Progenitor cell of endocrine pancreas (in vitro differentiated cells): ENCODE measurements around the gene DNLZ. TPM values are rescaled to one million over a fixed set of nuclear protein-coding genes. Genes with fewer than 3 reads are reported as not detected.
"Not testable (repeated sequence)": the region's sequence is repeated elsewhere in the genome, so short reads cannot be mapped to it uniquely, and the experiment has no call there.

Experiments
- DNase-seq: peaks from one replicate; pipeline ENCODE4 v3.0.0; 2021; ENCODE audit warnings: low spot score; ENCODE audit not compliant: unreplicated experiment
- H3K27ac Mint-ChIP-seq: 2 replicates; pipeline ENCODE4 v1.8.0; 2021; ENCODE audit warnings: mild to moderate bottlenecking, moderate library complexity, mixed read lengths
- H3K27me3 Mint-ChIP-seq: 2 replicates; pipeline ENCODE4 v1.8.0; 2021; ENCODE audit warnings: mixed read lengths
- H3K36me3 Mint-ChIP-seq: 2 replicates; pipeline ENCODE4 v1.8.0; 2022; ENCODE audit warnings: mixed read lengths; ENCODE audit not compliant: insufficient read depth
- H3K4me1 Mint-ChIP-seq: 2 replicates; pipeline ENCODE4 v1.8.0; 2021; ENCODE audit warnings: low read depth, mixed read lengths
- H3K4me3 Mint-ChIP-seq: 2 replicates; pipeline ENCODE4 v1.8.0; 2021; ENCODE audit warnings: low read depth, mild to moderate bottlenecking, moderate library complexity, mixed read lengths
- H3K9me3 Mint-ChIP-seq: 2 replicates; pipeline ENCODE4 v1.8.0; 2021; ENCODE audit warnings: low read depth, mixed read lengths
- total RNA-seq: library from RNA; stranded (reverse); gene quantifications from 2 replicates; pipeline ENCODE4 v1.2.1, GENCODE V29; 2021
- TF ChIP-seq, protein P1 (sequence below): fragments of 200-600 bp; sonication (generic); IDR thresholded peaks from one replicate; pipeline ENCODE4 v1.5.0; 2021; ENCODE audit warnings: antibody characterized with exemption, mild to moderate bottlenecking; ENCODE audit not compliant: unreplicated experiment

The DNLZ gene
- total RNA-seq, 1 donor from 2014 or later, result 16.2 TPM

DNA sequence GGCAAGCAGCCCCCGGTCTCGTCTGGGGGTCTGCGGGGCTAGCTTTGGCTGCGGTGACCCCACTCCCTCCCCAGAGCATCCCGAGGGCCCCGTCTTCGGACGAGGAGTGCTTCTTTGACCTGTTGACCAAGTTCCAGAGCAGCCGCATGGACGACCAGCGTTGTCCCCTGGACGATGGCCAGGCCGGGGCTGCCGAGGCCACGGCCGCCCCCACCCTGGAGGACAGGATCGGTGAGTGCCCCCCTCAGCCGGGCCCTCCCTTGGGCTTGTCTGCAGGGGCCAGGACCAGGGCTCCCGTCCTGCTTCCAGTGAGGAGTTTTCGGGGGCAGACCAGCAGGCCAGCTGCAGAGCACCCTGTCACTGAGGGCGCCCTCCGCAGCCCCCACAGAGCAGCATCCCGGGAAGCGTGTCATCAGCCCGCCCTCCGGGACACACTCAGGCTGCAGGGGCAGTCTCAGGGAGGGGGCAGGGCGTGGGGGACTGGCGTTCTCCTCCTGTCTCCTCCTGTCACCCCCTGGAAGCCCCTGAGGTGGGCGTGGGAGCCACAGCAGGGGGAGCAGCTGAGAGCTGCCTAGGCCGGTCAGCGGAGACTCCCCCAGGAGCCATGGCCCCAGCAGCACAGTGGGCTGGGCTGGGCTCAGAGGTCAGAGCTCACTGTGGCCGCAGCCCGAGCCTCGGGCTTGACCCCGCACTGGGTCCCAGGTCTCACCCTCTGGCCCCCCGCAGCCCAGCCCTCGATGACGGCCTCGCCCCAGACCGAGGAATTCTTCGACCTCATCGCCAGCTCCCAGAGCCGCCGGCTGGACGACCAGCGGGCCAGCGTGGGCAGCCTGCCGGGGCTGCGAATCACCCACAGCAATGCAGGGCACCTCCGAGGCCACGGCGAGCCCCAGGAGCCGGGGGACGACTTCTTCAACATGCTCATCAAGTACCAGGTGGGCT, 7.7 kb downstream of the DNLZ start:
- Mint-ChIP-seq H3K4me3 (no peak overlapping the region), H3K27ac (no peak overlapping the region), H3K4me1 (no peaks in the 10 kb centered on the region), H3K27me3 (no peaks in the 10 kb centered on the region), H3K36me3 (no peaks in the 10 kb centered on the region), H3K9me3 (no peaks in the 10 kb centered on the region)
- TF ChIP-seq, protein P1, sequence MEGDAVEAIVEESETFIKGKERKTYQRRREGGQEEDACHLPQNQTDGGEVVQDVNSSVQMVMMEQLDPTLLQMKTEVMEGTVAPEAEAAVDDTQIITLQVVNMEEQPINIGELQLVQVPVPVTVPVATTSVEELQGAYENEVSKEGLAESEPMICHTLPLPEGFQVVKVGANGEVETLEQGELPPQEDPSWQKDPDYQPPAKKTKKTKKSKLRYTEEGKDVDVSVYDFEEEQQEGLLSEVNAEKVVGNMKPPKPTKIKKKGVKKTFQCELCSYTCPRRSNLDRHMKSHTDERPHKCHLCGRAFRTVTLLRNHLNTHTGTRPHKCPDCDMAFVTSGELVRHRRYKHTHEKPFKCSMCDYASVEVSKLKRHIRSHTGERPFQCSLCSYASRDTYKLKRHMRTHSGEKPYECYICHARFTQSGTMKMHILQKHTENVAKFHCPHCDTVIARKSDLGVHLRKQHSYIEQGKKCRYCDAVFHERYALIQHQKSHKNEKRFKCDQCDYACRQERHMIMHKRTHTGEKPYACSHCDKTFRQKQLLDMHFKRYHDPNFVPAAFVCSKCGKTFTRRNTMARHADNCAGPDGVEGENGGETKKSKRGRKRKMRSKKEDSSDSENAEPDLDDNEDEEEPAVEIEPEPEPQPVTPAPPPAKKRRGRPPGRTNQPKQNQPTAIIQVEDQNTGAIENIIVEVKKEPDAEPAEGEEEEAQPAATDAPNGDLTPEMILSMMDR, result no peak
- DNase-seq, result no peak

DNA sequence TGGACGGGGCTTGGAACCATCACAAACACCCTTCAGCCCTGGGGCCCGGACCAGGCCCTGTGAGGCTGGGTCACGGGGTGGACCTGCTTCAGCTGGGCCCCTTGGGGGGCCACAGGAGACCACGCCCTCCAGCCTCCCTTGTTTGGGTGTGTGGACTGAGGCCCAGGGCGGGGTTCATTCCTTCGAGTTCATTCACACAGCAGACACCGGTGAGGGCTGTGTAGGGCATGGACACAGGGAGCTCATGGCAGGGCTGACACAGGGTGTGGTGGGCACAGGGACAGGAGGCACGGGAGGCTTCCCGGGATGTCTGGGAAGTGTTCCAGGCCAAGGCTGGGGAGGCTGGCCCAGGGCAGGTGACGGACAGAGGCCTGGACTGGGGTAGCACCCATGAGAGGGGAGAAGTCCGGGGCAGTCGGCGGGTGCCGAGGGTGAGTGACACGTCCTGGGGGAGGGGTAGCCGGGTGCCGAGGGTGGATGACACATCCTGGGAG, 8.9 kb downstream of the DNLZ start:
- H3K36me3 Mint-ChIP-seq, result no peaks in the 10 kb centered on the region
- H3K4me1 Mint-ChIP-seq, result no peaks in the 10 kb centered on the region
- TF ChIP-seq, protein P1, result no peak
- no peaks in the 10 kb centered on the region for H3K9me3 Mint-ChIP-seq
- H3K4me3 Mint-ChIP-seq, result no peak overlapping the region
- H3K27ac Mint-ChIP-seq, result peak overlapping the region; percentile 41
- no peak for DNase-seq
- H3K27me3 Mint-ChIP-seq, result no peaks in the 10 kb centered on the region

DNA sequence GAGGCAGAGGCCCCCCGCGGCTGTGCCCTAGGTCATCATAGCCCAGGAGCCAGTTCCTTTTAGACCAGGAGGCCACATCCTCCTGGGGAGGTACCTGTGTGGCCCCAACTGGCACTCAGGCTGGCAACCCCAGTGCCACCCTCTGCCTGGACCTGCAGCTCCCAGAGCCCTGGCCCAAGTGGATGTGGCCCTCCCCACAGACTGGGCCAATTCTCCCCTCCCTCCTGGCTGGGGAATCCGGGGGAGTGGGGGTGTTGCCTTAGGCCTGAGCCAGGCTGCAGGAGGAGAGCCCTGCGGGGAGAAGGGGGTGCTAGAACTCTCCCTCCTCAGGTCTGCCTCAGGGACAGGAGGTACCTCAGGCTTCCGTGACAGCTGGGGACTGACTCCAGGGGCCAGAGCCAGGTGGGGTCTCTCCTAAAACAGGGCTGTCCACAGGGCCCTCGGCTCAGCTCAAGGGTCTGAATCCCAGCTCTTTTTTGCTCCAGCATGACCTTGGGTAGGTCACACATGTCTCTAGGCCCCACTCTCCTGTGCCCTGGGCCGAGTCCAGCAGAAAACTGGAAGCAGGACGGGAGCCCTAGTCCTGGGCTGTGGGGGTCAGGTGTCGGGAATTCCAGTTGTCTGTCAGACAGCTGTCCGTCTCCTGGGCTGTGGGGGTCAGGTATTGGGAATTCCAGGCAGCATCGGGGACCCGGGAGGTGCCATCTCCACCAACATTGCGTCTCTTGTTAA, 9.6 kb downstream of the DNLZ start:
- Mint-ChIP-seq H3K4me1 (no peaks in the 10 kb centered on the region), H3K27me3 (no peaks in the 10 kb centered on the region), H3K27ac (no peak overlapping the region), H3K4me3 (no peak overlapping the region), H3K36me3 (no peaks in the 10 kb centered on the region), H3K9me3 (no peaks in the 10 kb centered on the region)
- TF ChIP-seq, protein P1, result no peak
- no peak for DNase-seq

DNA sequence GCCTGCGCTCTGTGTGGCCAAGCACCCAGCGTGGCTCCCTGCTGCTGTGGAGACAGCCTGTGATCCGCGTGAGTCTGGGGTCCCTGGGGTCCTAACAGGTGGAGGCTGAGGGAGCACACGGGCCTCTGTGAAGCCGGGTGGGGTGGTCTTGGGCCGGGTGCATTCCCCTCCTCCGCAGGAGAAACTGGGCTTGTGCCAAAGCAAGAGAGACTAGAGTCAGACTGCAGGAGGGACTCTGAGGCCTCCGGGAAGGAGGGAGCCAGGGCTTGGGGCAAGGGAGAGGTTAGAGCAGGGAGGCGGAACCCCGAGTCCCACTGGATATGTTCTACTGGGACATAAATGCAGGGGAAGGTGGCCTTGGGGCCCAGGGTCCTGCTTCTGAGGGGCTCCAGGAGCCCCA, 10.5 kb downstream of the DNLZ start:
- no peak overlapping the region for H3K27ac Mint-ChIP-seq
- TF ChIP-seq, protein P1, result no peak
- H3K4me3 Mint-ChIP-seq, result no peak overlapping the region
- H3K36me3 Mint-ChIP-seq, result no peaks in the 10 kb centered on the region
- H3K9me3 Mint-ChIP-seq, result no peaks in the 10 kb centered on the region
- no peak for DNase-seq
- H3K27me3 Mint-ChIP-seq, result no peaks in the 10 kb centered on the region
- no peaks in the 10 kb centered on the region for H3K4me1 Mint-ChIP-seq

DNA sequence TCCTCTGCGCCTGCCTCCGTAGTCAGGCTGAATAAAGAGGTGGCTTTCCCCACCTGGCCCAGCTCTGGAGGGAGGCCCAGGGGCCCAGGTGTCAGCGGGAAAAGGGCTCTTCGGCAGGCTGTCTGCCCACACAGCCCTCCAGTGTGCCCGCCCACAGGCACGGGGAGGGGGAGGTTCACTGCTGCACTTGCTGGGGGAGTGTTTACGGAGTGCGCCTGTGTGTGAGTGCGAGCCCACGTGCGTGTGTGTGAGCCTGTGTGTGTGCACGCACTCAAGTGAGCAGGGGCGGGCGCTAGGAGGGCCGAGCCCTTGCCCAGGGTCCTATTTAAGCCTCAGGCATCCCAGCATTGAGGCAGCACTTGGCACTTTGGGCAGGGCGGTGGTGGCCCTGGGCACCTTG, 10.9 kb downstream of the DNLZ start:
- TF ChIP-seq, protein P1, result no peak
- Mint-ChIP-seq H3K9me3 (no peaks in the 10 kb centered on the region), H3K27me3 (no peaks in the 10 kb centered on the region), H3K4me3 (no peak overlapping the region), H3K4me1 (no peaks in the 10 kb centered on the region), H3K27ac (no peak overlapping the region), H3K36me3 (no peaks in the 10 kb centered on the region)
- no peak for DNase-seq

DNA sequence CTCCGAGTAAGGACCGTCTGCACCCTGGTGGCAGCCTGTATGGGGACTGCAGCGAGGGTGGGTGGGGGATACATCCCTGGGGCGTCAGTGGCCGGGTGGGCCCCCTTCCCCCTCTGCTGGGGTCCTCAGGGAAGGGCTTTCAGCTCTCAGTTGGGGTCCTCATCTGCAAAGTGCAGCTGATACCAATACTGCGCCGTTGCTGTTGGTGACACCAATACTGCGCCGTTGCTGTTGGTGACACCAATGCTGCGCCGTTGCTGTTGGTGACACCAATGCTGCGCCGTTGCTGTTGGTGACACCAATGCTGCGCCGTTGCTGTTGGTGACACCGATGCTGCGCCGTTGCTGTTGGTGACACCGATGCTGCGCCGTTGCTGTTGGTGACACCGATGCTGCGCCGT, 11.7 kb downstream of the DNLZ start:
- H3K9me3 Mint-ChIP-seq, H3K4me3 Mint-ChIP-seq, H3K36me3 Mint-ChIP-seq: not testable (repeated sequence)

More for the DNA sequence above, 11.7 kb downstream of the DNLZ start:
- DNase-seq, H3K27ac Mint-ChIP-seq, H3K4me1 Mint-ChIP-seq, H3K27me3 Mint-ChIP-seq: not testable (repeated sequence)
